DND-41 (cell line): ENCODE results near the gene INMT.

Experiments used
- EZH2 ChIP-seq: IDR thresholded peaks from 3 replicates; pipeline ENCODE4 v1.6.1; 2012; ENCODE audit warnings: borderline replicate concordance, low read depth, mild to moderate bottlenecking, moderate library complexity, low read length, inconsistent platforms; ENCODE audit not compliant: severe bottlenecking
- TF ChIP-seq, protein P1 (sequence below): IDR thresholded peaks from 2 replicates; pipeline ENCODE4 v1.5.1; 2012; ENCODE audit warnings: borderline replicate concordance, low read length, moderate library complexity, mild to moderate bottlenecking; ENCODE audit not compliant: poor library complexity, severe bottlenecking; ENCODE audit errors: extremely low read depth

DNA sequence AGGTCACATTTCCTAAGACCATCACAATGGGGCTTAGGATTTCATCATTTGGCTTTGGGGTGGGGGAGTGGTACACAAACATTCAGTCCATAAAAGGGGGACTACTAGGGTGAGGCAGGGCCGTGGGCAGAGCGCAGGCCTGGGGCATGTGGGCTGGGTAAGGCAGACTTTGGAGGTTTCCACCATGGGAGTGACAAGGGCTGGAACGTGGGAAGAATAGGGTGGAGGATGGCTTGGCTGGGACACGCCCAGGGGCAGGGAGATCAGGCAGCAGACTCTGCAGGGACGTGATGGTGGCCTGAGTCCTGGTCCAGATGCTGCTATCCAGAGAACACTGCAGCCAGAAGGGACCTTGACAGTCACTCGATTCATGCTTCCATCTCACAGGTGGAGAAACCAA is 45.0 kb upstream of the INMT start:
- TF ChIP-seq, protein P1, sequence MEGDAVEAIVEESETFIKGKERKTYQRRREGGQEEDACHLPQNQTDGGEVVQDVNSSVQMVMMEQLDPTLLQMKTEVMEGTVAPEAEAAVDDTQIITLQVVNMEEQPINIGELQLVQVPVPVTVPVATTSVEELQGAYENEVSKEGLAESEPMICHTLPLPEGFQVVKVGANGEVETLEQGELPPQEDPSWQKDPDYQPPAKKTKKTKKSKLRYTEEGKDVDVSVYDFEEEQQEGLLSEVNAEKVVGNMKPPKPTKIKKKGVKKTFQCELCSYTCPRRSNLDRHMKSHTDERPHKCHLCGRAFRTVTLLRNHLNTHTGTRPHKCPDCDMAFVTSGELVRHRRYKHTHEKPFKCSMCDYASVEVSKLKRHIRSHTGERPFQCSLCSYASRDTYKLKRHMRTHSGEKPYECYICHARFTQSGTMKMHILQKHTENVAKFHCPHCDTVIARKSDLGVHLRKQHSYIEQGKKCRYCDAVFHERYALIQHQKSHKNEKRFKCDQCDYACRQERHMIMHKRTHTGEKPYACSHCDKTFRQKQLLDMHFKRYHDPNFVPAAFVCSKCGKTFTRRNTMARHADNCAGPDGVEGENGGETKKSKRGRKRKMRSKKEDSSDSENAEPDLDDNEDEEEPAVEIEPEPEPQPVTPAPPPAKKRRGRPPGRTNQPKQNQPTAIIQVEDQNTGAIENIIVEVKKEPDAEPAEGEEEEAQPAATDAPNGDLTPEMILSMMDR: no peak
- no peak for TF ChIP-seq EZH2
